ENCODE results near the gene AHDC1.

The AHDC1 gene

DNA sequence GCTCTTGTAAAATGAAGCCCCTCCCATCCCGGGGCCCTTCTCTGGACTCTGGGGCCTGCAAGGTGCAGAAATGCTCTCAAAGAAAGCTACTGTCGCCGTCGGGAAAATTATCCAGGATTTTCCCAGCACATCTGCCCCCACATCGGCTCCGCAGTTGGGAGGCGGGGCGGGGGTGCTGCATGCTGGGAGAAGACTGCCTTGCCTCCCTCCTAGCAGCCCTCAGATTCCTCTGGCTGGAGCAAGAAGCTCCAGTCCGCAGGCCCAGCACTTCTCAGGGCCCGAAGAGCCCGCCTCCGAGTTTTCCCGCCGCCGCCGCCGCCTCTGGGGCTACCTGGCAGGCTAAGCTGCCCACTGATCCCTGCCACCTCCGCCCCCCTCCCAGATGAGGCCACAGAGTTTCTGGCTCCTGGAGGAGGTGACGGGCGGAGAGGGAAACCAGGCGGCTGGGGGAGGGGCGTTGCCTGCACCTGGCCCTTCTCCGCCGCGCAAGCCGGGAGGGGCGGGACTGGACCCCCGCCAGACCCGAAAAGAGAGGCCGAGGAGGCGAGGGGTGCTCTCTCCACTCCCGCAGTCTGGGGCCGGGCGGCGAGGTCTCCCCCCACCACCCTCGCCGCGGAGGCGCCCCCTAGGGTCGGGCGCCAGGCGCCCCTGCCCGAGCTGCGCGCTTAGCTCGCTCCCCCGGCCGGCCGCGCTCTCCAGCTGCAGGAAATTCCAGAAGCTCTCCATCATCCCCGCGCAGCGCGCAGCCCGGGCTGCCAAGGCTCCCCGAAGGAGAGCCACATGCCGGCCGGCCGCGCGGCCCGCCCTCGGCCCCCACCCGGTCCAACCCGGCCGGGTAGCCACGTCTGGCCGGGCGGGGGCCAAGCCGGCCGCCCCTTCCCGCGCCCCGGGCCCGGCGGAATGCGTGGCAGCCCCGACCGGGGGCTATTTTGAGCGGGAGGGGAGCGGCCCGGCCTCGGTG lies 28.8 kb downstream of the AHDC1 start:
- DNase-seq: no peak

DNA sequence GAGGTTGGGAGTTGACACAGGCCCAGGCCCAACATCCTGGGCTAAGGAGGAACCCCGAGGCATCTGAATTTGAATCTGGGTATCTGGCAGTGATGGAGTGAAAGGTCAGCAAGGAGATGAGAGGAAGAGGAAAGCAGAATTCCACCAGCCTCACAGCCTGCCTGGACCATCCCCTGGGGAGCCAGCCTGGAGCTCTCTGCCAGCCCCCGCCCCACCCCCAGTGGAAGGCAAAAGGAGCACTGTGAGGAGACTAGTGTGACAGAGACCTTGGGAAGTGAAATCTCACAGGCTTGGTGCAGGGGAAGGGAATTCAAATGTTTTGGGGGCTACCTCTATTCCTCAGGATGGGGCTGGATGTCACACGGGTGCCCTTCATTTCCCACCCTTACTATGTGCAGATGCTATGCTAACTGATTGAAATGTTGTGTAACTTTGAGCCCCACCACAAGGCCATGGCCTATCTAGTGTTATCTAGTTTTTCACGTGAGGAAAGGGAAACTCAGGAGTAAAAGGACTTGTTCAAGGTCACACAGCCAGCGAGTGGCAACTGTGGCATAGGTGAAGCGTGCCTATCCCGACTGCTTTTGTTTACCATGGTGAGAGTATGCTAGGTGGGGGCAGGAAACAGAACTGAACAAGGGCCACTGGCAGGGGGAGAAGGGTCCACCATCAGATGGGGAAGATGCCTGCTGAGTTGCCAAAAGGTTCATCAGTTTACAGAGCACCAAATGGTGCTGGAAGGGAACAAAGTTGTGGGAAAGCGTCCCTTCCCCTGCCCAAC lies 29.8 kb downstream of the AHDC1 start:
- DNase-seq: no peak

DNA sequence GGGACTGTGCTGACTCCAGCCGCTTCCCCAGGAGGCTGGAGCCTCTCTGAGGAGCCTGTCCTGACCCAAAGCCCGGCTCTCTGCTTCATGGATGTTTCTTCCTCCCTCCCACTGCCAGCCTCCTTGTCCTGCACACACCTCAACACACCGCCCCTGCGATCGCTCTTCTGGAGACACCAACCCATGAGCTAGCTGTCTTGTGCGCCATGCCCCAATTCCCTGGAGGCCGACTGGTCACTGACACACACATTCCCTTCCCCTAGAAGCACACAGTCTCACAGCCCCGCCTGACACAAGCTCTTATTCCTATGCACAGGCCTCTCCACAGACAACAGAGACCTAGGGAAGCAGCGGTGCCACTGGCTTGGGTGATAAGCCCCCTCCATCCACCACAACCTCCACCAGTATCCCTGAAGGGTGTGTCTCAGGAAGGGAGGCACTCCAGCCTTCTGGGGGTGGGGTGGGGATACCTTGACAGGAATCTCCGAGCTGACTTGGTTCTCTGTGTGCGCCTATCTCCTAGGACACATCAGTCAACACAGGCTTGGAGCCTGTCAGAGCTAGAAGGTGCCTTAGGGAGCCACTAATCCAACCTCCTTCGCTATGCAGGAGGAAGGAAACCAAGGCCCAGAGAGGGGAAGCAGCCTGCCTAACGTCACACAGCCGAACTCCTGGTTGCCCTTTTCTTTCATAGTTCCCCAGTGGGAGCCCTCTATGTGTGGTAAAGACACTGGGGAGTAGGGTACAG lies 31.1 kb downstream of the AHDC1 start:
- no peak for DNase-seq

DNA sequence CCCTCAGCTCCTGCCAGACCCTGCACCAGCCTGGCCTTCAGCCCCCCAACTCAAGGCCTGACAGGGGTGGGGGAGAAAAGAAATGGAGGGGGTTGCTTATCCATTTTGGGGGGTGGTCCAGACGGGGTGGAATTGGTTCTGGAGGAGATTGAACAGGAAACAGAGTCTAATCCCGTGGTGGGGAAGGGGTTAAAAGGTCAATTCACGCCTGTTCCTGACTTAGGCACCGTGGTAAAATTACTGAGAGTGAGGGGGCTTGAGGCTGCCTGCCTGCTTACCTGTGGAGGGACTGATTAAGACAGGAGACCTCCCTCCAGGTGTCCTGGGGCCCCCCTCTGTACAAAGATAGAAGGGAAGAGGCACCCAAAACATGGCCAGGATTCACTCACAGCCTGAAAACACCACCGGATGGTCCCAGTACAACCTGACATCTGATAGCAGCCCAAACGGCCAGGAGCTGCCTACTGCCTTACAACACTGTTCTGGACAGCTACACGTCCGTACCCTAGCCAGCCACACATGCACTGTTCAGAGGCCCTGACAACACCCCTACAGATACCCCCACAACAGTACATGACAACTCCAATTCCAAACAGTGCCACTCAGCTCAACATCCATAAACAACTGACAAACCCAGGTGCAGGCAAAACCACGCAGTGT lies 31.8 kb downstream of the AHDC1 start:
- DNase-seq: no peak

DNA sequence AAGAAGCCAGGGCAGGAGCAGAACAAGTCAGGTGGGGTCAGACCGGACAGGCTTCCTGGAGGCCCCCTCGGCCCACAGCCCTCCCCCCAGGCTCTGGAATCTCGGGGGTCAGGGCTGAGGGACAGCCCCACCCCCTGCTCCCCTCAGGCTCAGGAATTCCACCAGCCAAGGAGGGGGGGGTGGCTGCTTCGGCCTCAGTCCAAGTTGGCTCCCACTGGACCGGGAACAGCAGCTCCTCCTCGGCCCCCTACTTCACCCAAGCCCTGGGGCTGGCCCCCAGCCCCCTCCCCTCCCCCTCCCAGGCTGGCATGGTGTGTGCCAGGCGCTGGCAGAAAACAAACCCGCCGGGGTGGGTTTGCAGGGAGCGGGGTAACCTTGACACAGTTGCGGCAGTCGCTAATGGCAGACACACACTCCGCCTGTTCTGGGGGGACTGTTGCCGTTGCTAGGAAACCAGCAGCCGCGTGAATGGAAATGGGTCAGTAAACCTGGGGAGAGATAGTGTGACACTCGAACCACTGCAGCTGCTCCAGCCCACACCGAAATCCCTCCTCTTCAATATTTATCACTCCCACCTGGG lies 32.4 kb downstream of the AHDC1 start:
- no peak for DNase-seq

DNA sequence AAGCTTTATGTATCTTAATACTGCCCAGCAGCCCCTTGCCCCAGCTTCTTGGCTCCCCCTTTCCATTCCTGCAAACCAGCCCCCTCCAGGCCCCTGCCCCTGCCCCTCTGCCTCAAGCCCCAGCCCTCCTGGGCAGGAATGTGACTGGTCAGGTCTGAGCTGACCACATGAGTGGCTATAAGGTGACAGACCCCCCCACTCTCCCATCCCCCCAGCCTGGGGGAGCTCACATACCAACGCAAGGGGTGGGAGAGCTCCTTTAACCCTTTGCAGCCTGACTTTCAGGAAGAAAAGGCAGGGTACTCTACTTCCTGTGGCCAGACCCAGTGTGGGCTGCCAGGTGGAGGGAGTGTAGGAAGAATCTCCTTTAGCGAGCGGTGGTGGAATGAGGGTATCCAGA lies 33.2 kb downstream of the AHDC1 start:
- no peak for DNase-seq

DNA sequence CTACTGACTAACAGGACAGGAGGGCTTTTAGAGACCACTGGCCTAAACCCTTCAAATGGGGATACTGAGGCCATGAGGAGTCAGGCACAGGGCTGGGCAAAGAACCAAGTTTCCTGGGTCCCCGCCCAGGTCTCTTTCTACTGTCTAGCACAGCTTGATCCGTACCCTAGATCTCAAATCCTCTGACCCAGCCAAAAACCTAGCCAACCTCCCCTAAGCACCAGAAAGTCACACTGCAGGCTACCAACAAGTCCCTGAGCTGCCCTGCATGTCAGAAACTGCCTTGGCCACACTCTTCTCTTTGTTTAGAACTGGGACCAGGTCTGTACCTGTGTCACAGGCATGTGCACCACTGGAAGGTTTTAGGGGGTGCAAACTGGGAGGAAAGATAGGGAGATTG lies 33.6 kb downstream of the AHDC1 start:
- DNase-seq: no peak

DNA sequence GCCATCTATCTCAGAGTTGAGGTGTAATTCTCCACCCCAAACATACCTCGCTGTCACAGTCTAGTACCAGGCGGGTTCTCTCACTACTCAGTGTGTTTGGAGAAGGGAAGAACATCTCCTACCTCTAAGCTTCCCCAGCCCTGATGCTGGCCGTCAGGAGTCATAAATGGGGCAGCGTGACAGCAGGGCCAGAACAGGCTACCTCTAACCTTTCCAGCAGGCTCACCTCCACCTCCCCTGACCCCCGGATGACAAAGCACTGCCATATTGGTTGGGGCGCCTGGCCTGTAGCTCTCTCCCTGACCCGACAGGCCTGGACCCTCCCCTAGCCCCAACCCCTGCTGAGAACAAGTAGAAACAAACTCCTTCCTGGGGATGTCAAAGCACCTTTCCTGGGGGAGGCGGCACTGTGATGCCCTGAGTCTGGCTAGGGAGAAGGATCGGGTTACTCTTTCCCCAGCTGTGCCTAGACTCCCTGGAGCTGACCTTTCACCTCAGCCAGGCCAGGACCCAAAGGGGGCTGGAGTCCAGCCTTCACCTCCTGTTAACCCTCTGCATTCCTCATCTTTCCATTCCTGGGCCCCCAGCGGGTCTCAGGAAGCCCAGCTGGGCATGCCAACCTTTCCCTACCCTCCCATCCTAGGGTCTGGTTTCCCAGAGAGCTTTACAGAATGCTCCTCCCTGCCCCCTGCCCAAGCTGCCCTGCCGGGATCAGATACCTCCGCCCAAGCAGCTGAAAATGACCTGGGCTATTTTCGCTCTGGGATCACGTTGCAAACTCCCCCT lies 34.2 kb downstream of the AHDC1 start:
- DNase-seq: no peak

DNA sequence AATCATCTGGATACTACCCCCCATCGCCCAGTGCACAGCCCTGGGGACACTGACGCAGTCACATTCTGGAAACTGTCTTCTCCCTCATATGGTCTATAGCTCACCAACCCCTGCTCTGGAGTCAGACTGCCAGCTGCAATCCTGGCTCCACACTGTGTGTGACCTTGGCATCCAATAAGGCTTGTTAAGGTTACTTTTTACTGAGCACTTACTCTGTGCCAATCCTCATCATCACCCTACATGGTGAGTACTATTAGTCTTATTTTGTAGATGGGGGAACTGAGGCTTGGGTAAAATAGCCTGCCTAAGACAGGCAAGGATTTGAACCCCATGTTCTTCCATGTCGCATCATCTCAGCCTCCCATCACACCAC lies 34.9 kb downstream of the AHDC1 start:
- DNase-seq: no peak

DNA sequence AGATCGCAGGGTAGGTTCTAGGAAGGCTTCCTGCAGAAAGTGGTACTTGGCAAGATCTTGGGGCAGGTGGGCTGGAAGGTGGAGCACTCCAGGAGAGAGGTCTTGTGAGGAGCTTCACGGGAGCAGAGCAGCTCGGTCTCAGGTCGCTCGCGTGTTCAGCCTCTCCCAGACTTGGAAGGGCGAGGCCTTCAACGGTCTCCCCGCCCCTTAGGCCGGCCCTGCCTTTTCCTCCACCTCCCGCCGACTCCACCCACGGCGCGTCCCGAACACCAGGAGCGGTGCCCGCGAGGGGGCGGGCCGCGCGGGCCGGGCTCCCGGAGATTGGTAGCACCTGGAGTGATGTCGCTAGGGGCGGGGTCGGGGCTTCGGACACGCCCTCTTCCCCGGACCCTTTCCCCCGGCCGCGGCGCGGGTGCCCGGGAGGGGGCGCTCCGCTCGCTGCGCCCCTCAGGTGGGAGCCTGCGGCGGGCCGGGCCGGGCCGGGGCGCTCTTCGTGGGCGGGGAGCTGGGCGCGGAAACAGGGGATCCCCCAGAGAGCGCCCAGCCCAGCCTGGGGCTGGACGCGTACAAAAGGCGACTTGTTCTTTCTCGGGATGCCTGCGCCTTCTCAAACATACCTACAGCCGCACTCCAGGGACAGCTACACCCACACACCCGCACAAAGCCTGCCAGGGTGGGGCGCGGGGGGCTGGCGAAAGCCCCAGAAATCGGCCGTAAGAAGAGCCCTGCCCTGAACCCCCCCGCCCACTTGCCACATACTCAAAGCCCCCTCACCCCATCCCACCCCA lies 35.5 kb downstream of the AHDC1 start:
- peak; percentile 90 for DNase-seq

DNA sequence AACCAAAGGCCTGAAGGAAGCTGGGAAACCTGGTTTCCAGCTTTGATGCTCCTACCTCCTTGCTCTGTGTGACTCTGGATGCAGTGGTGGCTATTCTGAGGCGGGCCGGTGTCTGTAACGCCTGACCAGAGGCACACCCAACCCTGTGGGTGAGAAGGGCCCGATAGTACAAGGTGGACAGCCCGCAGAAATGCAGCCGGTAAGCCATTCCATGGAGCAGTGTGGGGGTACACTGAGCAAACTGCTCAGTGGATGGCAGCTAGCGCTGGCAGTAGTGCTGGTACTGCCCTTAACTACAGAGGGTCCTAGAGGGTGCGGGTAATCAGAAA lies 36.0 kb downstream of the AHDC1 start:
- no peak for DNase-seq

DNA sequence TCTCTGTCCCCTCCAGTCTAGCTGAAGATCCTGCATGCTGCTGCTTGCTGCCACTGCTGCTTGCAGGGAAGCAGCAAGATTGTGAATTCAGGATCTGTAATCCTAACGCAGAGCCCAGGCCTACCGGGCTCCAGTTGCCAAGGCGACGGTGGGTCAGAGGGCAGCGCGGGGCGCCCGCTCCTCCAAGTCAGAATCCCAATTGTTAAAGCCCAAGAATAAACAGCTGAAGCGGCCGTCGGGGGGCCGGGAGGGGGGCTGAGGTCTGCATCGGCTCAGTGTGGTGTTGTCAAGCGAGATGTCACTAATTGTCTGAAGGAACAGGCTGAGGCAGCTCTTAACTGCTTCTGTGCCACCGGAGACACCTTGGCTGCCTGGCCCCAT lies 36.8 kb downstream of the AHDC1 start:
- no peak for DNase-seq

DNA sequence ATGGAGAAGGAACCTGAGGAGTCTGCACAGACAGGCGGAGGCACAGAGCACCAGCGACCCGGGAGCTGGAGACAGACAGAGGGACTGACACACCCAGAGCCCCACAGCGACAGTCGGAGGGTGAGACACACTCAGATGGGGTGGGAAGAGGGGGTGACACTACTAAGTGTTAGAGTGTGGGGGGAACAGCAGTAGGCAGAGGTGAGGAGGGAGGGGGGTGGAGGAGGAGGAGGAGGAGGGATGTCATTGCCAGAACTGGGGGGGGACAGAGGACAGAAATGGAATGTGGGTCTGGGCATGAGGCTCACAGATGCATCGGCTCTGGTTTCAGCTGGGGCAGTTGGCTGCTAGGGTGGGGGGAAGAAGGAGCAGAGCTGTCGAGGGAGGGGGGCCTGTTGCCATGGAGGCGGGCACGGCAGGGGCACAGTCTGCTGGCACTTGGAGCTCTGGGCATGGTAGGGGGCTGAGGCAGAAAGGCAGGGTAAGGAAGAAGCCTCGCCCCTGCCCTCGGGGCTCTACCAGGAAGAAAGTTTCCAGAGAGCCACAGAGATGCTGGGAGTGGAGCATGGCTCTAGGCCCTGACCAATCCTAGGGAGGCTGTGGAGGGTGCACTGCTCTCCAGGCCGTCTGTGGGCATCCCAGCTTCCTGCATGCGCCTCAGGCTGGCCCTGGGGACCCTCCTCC lies 37.3 kb downstream of the AHDC1 start:
- no peak for DNase-seq

DNA sequence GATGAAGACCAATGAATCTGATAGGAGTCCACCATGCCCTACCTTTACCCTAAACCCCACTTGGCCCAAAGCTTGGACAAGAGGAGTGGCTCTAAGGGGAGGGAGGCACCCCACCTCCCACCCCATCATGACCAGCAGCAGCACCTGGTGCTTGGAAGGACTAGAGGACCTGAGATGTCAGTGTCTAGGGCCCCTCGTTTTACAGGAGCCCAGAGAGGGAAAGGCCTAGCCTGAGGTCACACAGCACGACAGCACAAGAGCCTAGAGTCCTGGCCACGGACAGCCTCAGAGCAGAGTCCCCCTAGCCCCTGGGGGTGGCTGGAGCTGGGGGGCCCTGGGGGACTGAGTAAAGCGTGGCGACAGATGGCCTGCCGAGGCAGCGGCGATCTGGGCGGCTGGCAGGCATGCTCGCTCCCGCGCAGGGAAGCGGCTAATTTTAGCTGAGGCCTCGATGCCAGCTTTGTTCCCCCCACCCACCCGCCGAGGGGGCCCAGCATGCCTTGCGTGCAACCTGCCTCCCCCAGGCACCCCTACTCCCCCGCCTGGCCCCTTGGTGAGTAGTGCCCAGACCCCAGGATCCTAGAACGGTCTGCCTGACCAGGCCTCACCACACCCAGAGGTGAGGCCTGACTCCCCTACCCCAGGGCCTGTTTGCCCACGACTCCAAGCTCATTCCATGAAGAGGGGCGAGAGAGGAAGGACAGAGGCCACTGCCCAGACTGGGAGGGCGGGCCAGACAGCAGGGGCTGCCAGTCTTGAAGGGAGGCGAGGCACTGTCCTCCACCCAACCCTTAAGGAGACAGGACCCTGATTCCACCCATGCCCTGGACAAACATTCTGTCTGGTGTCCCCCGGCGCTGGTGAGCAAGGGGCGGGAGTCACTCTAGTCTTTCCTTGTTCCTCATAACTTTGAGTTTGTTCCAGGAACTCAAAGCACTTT lies 39.0 kb downstream of the AHDC1 start:
- no peak for DNase-seq

DNA sequence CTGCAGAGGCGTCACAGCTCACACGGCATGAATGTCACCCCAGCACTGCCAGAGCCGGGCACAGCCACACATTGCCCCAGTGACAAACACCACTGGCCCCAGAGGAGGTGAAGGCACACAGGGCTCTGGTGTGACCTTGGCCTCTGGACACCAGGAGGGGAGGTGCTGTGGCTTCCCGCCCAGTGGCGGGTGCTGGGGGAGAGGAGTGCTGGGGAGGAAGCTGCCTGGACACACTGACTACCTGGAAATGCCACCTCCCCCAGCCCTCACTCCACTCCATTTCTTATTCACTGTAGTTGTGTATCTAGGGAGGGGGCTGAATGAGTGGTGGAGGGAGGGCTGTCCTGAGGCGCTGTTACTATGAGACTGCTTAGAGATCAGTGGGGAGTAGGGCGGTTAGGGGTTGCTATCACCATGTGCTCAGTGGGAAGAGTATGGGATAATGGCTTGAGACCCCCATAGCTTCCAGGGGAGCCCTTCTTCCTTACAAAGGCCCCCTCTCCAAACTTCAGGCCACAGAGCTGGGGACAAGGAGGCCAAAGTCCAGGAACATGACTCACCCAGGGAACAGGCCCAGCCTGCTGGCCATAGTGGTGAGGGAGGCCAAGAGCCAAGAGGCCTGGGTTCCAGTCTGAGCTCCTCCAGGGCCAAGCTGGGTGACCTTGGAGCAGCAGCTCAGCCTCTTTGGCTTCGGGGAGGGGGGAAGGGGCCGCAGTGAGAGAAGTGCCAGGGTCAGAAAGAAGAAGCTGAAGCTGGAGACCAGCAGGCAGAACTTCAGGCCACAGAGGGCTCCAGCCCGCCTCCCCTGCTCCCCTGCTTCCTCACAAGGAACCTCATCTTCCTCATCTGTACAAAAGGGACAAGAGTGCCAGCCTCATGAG lies 40.1 kb downstream of the AHDC1 start:
- no peak for DNase-seq

DNA sequence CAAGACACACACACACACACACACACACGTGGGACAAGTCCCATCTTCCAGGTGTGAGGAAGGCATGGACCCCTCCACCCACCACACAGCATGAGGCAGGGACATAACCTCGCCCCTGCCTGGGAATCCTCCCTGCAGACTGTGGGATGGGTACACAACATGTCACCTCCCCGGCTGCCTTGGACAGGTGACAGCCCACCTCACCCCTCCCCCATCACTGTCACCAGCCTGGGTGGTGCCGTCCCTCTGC lies 40.7 kb downstream of the AHDC1 start:
- no peak for DNase-seq

DNA sequence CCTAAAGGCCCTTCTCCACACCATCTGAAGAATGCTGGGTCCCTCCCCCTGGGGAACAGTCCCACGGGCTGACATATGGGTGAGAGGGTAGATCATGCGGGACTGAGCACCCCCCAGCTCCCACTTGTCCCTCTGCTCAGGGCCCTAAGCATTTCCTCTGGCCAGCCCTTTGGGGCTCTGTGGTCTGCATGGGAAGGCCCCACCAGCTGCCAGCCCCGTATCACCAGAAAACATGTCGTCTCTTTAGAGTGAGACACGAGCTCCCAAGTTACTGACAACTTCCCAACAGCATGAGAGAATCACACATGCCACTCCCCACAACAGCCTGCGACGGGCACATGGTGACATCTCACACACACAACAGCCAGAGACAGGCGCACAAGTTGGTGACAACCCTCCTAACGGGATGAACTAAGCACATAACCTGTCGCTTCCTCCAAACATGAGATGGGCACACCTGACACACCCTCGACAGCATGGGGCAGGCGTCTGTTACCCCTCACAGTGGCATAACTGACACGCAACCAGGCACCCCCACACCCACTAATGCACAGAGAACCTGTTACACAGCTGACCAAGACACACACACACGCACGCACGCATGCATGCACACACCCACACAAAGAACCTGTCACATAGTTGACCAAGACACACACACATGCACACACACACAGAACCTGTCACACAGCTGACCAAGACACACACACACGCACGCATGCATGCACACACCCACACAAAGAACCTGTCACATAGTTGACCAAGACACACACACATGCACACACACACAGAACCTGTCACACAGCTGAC lies 41.2 kb downstream of the AHDC1 start:
- no peak for DNase-seq

DNA sequence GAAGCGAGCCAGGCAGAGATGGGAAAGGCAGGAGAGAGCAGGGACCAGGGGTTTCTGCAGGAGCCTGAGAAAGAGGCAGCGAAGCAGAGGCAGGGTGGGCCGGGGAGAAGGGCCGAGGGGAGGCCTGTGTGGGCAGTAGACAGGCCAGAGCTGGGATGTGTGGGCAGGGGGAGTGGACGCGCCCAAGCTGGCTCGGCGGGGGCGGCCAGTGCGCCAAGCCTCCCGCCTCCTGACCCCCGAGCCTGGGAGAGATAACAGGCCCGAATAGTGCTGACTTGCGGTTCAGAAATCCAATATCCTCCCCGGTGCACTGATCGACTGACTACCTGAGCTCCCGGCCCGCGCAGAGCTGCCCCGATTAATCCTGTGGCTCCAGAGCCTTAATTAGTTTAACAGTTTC lies 41.9 kb downstream of the AHDC1 start:
- DNase-seq: no peak

All from stimulated activated CD4-positive, alpha-beta T cell treated with anti-CD3 and anti-CD28 coated beads, Interleukin-4, amount 100 ng/mL, for 24 hours (primary cell).